Stimulated activated memory B cell treated with anti-CD40 and anti-IgM and Interleukin-4, amounts not matched to agents 10 μg/mL and 1 μg/mL and 100 μg/mL, for 72 hours (primary cell): ENCODE results near the gene PDRG1.
A peak's percentile ranks its signal among the peaks of the same experiment; 100 is the strongest.
"Not testable (repeated sequence)": the region's sequence is repeated elsewhere in the genome, so short reads cannot be mapped to it uniquely, and the experiment has no call there.

Experiments
- ATAC-seq: fragments of 150-1000 bp; cut with Tn5 transposase; 2 replicates; pipeline ENCODE4 v1.10.0; 2021
- H3K27ac Mint-ChIP-seq: one replicate; pipeline ENCODE4 v1.8.0; 2022; ENCODE audit warnings: mild to moderate bottlenecking, mixed read lengths
- H3K27me3 Mint-ChIP-seq: one replicate; pipeline ENCODE4 v1.8.0; 2022; ENCODE audit warnings: mixed read lengths
- H3K36me3 Mint-ChIP-seq: one replicate; pipeline ENCODE4 v1.8.0; 2022; ENCODE audit warnings: mixed read lengths
- H3K4me1 Mint-ChIP-seq: one replicate; pipeline ENCODE4 v1.8.0; 2022; ENCODE audit warnings: mixed read lengths
- H3K4me3 Mint-ChIP-seq: one replicate; pipeline ENCODE4 v1.8.0; 2022; ENCODE audit warnings: mild to moderate bottlenecking, moderate library complexity, mixed read lengths
- H3K9me3 Mint-ChIP-seq: one replicate; pipeline ENCODE4 v1.8.0; 2022; ENCODE audit warnings: mixed read lengths

PDRG1 gene

DNA sequence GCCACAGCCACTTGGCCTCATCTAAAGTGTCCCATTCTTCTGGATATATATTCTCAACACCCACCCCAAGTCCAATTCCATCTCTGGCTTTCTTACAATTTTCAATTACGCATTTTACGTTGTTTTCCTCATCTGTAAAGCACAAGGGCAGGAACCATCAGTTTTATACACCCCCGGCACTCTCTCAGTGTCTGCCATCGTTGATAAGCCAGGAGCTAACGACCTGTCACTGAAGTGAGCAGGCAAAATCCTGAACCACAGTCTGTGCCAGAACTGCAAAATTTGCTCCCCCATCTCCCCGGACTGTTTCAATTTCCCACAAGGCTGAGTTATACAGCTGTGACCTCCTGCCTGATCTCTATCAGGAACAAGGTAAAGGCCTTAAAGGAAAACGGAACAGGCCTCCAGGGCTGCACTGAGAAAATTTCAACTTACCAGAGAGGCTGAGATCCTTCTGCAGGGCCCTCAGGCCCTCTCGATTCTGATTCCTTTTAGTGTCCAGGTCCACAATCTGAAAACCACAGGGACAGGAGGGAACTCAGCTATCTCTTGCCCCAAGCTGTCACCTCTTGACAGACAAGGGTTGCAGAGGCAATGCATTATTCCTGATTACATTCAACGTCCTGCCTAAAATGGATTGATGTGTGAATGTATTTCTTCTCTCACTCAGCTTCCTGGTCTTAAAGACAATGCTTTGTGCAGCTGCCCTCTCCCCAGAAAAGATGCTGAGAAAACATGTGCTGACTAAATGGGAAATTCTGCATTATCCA lies 1.8 kb downstream of the PDRG1 start:
- Mint-ChIP-seq H3K9me3 (no peaks in the 10 kb centered on the region), H3K27ac (no peak overlapping the region), H3K4me1 (peaks cover 28% of the 10 kb centered on the region), H3K36me3 (peaks cover 33% of the 10 kb centered on the region), H3K4me3 (peak overlapping the region; percentile 97), H3K27me3 (no peaks in the 10 kb centered on the region)
- no peak for ATAC-seq

DNA sequence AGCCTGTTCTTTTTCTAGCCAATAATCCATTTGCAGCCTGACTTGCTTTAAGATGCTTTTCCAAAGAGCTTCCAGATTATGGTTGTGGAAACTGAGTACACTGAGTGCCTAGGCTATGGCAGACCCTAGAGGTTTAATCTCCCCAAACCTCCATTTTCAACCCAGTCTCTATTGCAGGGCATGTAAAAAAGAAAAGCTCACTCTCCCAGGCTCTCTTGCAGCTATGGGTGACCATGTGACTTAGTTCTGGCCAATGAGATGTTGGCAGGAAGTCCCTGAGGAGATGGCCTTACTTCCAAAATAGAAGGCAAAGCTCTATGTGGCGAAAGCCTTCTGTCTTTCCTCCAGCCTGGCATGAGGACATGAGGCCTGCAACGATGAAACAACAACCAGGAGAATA lies 3.8 kb downstream of the PDRG1 start:
- no peaks in the 10 kb centered on the region for H3K27me3 Mint-ChIP-seq
- H3K4me3 Mint-ChIP-seq = no peak overlapping the region
- H3K36me3 Mint-ChIP-seq = peaks cover 50% of the 10 kb centered on the region
- no peak overlapping the region for H3K27ac Mint-ChIP-seq
- peaks cover 28% of the 10 kb centered on the region for H3K4me1 Mint-ChIP-seq
- ATAC-seq = no peak
- H3K9me3 Mint-ChIP-seq = no peaks in the 10 kb centered on the region

DNA sequence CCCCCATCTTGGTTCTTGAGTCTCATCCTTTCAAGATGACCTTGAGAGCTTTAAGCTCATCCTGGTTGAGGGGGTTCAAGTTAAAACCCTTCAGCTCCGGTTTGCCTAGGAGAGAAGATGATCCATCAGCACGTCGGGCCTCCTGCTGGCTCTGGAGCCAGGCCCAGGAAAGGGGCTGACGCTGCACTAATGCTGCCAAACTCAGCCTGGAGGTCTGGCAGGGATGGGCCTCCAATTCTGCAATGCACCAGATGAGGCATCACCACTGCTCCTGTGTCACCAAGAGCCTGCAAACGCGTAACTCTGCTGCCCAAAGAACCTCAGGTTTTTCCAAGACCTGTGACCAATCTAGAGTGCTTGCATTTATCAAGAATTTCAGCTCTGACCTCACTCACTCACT lies 6.1 kb downstream of the PDRG1 start:
- Mint-ChIP-seq H3K4me1 (peaks cover 15% of the 10 kb centered on the region), H3K4me3 (no peak overlapping the region), H3K27ac (no peak overlapping the region), H3K9me3 (no peaks in the 10 kb centered on the region), H3K36me3 (peaks cover 68% of the 10 kb centered on the region), H3K27me3 (no peaks in the 10 kb centered on the region)
- no peak for ATAC-seq

DNA sequence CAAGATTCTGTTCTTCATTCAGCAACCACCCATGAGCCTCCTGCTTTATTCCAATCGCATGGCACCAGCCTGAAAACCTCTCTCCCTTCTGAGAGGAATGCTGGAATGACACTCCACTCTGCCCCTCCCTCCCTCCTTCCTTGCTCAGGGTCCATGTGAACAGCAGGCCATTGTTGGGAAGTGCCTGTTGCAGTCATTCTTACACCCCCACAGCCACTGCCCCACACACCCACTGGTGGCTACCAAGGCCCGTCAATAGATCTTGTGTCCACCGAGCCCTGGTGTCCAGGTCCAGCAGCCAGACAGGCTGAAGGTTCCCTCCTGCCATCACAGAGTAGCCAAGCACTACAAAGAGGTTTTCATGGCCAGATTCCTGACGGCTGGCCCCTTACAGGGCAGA lies 6.5 kb downstream of the PDRG1 start:
- H3K4me1 Mint-ChIP-seq = peaks cover 14% of the 10 kb centered on the region

DNA sequence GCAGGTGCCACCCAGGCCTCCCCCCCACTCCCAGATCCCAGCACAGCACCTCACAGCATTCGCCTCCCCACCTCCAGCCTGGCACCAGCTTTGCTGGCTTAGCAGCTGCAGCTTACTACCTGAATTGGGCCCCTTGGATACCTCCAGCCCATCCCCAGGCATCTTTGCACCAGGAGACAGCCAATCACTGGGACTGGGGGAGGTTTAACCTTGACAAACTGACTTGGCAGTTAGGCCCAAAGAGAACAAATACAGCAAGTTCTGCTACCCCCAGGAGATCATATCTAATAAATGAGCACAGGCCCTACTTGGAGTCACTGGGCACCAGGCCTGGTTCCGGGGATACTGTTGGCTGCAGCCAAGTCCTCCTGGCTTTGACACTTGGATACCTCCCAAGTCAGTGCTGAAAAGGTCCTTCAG lies 8.8 kb downstream of the PDRG1 start:
- ATAC-seq = no peak
- Mint-ChIP-seq H3K4me1 (no peaks in the 10 kb centered on the region), H3K36me3 (peaks cover 61% of the 10 kb centered on the region), H3K27me3 (no peaks in the 10 kb centered on the region), H3K27ac (peak overlapping the region; percentile 51), H3K4me3 (no peak overlapping the region), H3K9me3 (no peaks in the 10 kb centered on the region)

More for the DNA sequence above, 6.5 kb downstream of the PDRG1 start:
- no peak overlapping the region for H3K27ac Mint-ChIP-seq
- peaks cover 72% of the 10 kb centered on the region for H3K36me3 Mint-ChIP-seq
- ATAC-seq = no peak
- H3K9me3 Mint-ChIP-seq = no peaks in the 10 kb centered on the region
- H3K4me3 Mint-ChIP-seq = no peak overlapping the region
- no peaks in the 10 kb centered on the region for H3K27me3 Mint-ChIP-seq

DNA sequence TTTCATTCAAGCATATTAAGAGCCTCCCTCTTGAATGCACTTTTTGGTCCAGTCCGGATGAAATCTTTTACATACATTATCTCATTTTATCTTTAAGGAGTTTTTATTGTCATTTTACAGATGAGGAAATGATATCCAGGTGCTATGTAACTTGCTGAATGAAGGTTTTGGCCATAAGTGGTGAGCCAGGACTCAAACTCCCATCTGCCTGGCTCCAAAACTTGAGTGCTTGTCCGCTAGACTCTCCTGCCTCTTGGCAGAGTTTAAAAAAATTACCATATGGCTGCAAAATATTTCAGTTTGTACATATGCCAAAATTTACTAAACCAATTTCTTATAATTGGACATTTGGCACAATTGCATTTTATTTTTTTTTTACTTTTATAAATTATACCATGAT lies 12.2 kb downstream of the PDRG1 start:
- Mint-ChIP-seq H3K4me3 (no peak overlapping the region), H3K27ac (no peak overlapping the region), H3K4me1 (no peaks in the 10 kb centered on the region), H3K9me3 (no peaks in the 10 kb centered on the region), H3K36me3 (peaks cover 43% of the 10 kb centered on the region), H3K27me3 (no peaks in the 10 kb centered on the region)
- no peak for ATAC-seq

DNA sequence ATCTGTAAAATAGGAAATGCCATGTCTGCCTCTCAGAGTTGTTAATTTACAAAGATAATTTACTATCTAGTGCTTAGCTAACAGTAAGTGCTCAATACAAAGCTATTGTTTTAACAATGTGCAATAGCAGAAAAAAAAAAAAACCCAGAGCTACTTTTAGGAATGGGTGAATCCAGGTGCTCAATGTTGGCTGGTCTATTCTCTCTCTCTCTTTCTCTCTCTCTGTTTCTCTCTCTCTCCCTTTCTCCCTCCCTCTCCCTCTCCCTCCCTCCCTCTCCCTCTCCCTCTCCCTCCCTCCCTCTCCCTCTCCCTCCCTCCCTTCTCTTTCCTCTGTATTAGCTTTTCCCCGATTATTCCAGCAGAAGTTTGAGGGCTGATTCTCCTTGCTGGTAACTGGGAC lies 14.0 kb downstream of the PDRG1 start:
- no peak for ATAC-seq
- H3K4me3 Mint-ChIP-seq = no peak overlapping the region
- H3K27ac Mint-ChIP-seq = no peak overlapping the region
- H3K36me3 Mint-ChIP-seq = peaks cover 28% of the 10 kb centered on the region
- no peaks in the 10 kb centered on the region for H3K27me3 Mint-ChIP-seq
- no peaks in the 10 kb centered on the region for H3K9me3 Mint-ChIP-seq
- no peaks in the 10 kb centered on the region for H3K4me1 Mint-ChIP-seq

DNA sequence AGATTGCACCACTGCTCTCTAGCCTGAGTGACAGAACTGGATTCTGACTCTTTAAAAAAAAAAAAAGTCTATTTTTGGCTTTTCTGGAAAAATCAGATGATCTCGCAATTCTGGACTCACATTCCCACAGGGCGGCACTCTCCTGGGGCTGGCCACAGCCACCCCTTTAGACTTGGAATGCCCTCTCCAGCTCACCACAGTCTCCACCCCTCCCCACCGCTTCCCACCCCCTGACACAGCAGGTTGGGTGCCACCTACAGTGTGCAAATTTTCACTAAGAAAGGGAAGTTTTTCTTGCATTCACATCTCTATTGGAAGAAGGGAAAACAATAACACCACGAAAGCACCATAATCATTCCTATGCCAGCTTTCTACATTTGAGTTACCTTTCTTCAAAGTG lies 15.4 kb downstream of the PDRG1 start:
- ATAC-seq = no peak
- Mint-ChIP-seq H3K4me3 (no peak overlapping the region), H3K27ac (no peak overlapping the region), H3K9me3 (no peaks in the 10 kb centered on the region), H3K4me1 (no peaks in the 10 kb centered on the region), H3K36me3 (peaks cover 17% of the 10 kb centered on the region), H3K27me3 (peaks cover 3% of the 10 kb centered on the region)

DNA sequence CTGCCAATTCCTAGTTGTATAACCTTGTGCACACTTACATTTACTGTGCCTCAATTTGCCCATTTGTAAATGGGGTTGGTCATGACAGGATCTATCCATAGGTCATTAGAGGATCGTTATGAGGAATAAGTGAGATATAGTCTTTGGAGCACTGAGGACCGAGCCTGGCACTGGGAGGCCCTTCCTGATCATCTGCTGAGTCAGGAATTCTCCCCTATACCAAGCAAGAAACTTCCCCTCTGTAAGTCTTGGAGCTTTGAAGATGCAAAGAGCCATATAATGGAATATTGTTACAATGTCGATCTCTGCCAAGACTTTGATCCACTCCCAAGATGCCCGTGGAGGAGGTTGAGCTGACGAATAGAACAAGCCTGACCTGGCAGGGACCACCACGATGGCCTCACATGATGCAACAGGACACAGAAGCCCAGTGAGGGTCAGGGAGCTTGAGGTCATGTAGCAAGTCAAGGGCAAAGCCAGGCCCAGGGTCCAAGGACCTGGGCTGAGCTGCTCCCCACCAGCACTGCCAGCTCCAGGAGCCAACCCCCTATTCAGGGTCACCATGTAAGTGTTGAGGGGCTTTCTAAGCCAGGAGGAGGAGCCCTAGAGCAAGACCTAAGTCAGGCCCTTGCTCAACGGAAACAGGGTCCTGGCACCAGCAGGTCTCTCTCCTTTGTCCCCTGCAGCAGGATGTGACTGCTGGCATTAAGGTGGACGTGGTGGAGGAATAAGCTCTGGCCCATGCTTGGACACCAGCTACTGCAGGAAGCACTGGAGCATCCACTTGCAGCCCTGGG lies 16.7 kb downstream of the PDRG1 start:
- peaks cover 6% of the 10 kb centered on the region for H3K4me1 Mint-ChIP-seq
- peaks cover 7% of the 10 kb centered on the region for H3K36me3 Mint-ChIP-seq

DNA sequence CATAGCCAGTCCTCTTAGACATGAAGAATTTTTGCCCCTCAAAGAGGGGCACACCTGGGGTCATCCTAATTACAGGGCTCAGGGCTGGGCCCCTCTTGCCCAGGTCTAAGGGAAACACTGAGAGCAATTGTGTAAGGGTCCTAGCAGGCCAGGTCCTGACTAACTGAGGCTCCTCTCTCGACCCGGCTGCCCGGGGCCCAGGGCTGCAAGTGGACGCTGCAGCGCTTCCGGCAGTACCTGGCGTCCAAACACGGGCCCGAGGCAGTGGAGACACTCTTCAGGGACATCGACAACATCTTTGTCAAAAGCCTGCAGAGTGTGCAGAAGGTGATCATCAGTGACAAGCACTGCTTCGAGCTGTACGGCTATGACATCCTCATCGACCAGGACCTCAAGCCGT lies 17.4 kb downstream of the PDRG1 start:
- peaks cover 8% of the 10 kb centered on the region for H3K27me3 Mint-ChIP-seq
- ATAC-seq = no peak
- no peak overlapping the region for H3K27ac Mint-ChIP-seq

More for the DNA sequence above, 16.7 kb downstream of the PDRG1 start:
- Mint-ChIP-seq H3K27me3 (peaks cover 8% of the 10 kb centered on the region), H3K27ac (no peak overlapping the region), H3K4me3 (no peak overlapping the region), H3K9me3 (no peaks in the 10 kb centered on the region)
- ATAC-seq = no peak

DNA sequence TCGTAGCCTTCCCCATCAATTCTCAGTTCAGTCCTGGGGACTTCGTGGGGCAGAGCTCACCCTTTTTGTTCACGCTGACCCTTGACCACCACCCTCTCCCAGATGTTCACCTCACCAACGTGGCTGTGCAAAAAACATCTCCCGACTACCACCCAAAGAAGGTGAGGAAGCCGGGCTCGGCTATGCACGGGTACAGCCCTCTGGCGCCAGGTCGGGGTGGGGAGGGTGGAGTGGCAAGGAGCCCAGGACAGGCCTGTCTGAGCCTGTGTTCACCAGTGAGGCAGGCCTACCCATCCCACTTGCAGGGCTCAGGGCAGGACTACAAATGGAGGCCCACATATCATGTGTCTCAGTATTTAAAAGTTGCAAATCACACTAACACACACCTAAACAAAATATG lies 18.1 kb downstream of the PDRG1 start:
- Mint-ChIP-seq H3K36me3 (peaks cover 6% of the 10 kb centered on the region), H3K9me3 (no peaks in the 10 kb centered on the region), H3K4me3 (no peak overlapping the region), H3K4me1 (peaks cover 6% of the 10 kb centered on the region), H3K27me3 (peaks cover 8% of the 10 kb centered on the region), H3K27ac (no peak overlapping the region)
- no peak for ATAC-seq

More for the DNA sequence above, 17.4 kb downstream of the PDRG1 start:
- Mint-ChIP-seq H3K36me3 (peaks cover 7% of the 10 kb centered on the region), H3K4me3 (no peak overlapping the region), H3K4me1 (peaks cover 6% of the 10 kb centered on the region), H3K9me3 (no peaks in the 10 kb centered on the region)

DNA sequence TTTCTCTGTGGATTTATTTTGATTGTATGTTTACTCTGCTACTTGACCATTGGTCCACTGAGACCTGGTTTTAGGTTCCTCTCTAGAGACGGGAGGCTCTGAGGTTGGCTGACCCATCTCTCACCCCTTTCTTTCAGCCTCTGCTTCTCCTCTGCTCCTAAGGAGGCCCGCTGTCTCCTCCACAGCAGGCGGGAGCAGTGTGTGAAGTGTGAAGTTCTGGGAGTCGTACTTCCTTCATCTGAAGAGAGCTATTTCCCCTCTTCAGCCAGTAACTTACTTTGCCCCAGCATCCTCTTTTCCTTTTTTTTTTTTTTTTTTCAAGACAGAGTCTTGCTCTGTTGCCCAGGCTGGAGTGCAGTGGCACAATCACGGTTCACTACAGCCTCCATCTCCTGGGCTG lies 21.1 kb downstream of the PDRG1 start:
- Mint-ChIP-seq H3K36me3 (no peaks in the 10 kb centered on the region), H3K4me3 (no peak overlapping the region), H3K9me3 (no peaks in the 10 kb centered on the region), H3K27ac (no peak overlapping the region), H3K4me1 (peaks cover 6% of the 10 kb centered on the region), H3K27me3 (peaks cover 8% of the 10 kb centered on the region)
- ATAC-seq = no peak

DNA sequence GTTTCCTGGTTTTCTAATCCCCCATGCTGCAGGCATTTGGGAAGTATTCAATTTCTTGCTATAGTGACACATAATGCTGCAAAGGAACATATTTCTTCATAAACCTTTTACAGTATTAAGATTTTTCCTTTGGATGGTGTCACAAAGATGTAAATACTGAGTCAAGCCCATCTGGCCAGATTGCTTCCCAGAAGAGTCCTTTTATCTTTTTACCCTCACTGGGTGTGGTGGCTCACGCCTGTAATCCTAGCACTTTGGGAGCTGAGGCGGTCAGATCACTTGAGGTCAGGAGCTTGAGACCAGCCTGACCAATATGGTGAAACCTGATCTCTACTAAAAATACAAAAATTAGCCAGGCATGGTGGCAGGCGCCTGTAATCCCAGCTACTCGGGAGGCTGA lies 22.2 kb downstream of the PDRG1 start:
- H3K27me3 Mint-ChIP-seq = peaks cover 10% of the 10 kb centered on the region
- not testable (repeated sequence) for H3K9me3 Mint-ChIP-seq, ATAC-seq, H3K4me1 Mint-ChIP-seq, H3K36me3 Mint-ChIP-seq, H3K4me3 Mint-ChIP-seq, H3K27ac Mint-ChIP-seq

DNA sequence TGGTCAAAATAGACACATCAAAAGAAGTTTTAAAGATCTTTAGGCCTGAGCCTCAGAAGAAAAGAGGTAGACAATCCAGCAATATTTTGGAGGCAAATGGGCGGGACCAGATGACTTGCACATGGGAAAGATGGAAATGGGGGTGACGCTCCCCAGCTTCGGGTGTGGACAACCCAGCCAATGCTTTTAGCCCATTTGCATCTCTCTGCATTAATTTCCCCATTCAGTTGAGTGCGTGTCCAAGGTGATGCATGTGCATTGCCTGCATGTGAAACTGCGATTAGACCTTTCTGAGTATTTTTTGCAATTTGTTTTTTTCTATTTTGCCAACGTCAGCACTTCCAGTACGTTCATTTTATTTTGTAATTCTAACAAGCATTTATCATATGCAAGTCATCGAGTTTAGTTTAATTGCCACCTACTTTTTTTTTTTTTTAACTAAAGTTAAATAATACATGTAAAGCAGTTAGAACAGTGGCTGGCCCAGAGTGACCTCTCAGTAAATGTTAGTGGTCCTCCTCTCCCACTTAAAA lies 24.2 kb downstream of the PDRG1 start:
- ATAC-seq = no peak
- Mint-ChIP-seq H3K27ac (no peak overlapping the region), H3K27me3 (peaks cover 26% of the 10 kb centered on the region), H3K36me3 (no peaks in the 10 kb centered on the region), H3K4me3 (no peak overlapping the region), H3K9me3 (no peaks in the 10 kb centered on the region), H3K4me1 (peaks cover 27% of the 10 kb centered on the region)

DNA sequence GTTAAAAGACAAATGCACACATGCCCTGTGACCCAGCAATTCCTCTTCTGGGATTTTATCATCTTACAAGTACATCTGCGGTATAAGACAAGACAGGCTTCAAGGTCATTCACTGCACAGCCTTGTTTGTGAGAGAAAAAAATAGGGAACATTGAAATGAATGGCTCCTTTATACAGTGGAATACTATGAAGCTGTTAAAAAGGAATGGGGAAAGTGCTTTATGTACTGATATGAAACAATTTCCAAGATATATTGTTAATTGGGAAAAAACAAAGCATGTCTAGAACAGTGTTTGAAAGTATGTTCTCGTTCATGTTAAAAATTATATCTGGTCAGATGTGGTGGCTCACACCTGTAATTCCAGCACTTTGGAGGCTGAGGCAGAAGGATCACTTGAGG lies 25.4 kb downstream of the PDRG1 start:
- H3K36me3 Mint-ChIP-seq = no peaks in the 10 kb centered on the region
- peaks cover 24% of the 10 kb centered on the region for H3K27me3 Mint-ChIP-seq
- ATAC-seq = no peak
- H3K9me3 Mint-ChIP-seq = no peaks in the 10 kb centered on the region
- peaks cover 31% of the 10 kb centered on the region for H3K4me1 Mint-ChIP-seq
- no peak overlapping the region for H3K27ac Mint-ChIP-seq
- H3K4me3 Mint-ChIP-seq = no peak overlapping the region

DNA sequence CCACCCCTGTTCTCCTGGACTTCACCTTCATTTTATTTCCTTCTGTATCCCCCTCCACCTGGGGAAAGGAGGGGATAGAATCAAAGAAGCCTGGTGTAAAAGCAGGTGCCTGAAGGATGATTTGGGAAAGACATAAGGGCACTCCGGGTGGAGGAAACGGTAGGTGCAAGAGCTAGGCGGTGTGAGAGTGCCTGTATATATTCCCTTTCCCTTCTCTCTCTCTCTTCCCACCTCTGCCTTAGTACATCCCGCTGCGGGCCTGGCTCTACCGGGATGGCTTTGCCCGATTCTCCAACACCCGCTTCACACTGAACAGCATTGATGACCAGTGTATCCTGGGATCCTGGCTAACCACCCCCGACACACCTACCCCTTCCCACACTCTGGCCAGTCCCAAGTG lies 26.2 kb downstream of the PDRG1 start:
- ATAC-seq = no peak
- Mint-ChIP-seq H3K36me3 (peaks cover 3% of the 10 kb centered on the region), H3K27ac (no peak overlapping the region), H3K9me3 (no peaks in the 10 kb centered on the region), H3K27me3 (peaks cover 18% of the 10 kb centered on the region), H3K4me3 (no peak overlapping the region), H3K4me1 (peaks cover 28% of the 10 kb centered on the region)
